Measurements from ENCODE around the gene DYRK2.

GRCh38 chr12:67658486-67658885, 9.9 kb downstream of the DYRK2 start:
- TF ChIP-seq CTCF (conservative IDR thresholded peaks at IDR 0.05; ENCODE audit: low read depth, low read length) (no peak), EZH2phosphoT487 (IDR thresholded peaks at IDR 0.05; ENCODE audit: borderline replicate concordance, low read length) (no peak), EZH2 (IDR thresholded peaks at IDR 0.05; ENCODE audit: low read length, unreplicated experiment) (no peak)
